ENCODE results near the gene TENM4.

- TF ChIP-seq EZH2 (IDR thresholded peaks at IDR 0.05) (no peak), FOXP2 (optimal IDR thresholded peaks at IDR 0.05; ENCODE audit: control extremely low read depth, extremely low read length, insufficient read depth) (no peak)
Measured at GRCh38 chr11:78943841-78944240, 497.0 kb downstream of the TENM4 start.
